GM23338 (cell line): ENCODE measurements around the gene LMLN. TPM values are rescaled to one million over a fixed set of nuclear protein-coding genes. Genes with fewer than 3 reads are reported as not detected.

ENCODE experiments used
- ATAC-seq: fragments of 200-7000 bp; cut with Tn5 transposase; 3 replicates; pipeline ENCODE4 v1.9.1; 2020
- DNase-seq: peaks from one replicate; pipeline ENCODE4 v3.0.0-alpha.2; 2015; ENCODE audit warnings: low spot score
- H2AFZ ChIP-seq: fragments of 200-600 bp; sonication (generic); 2 replicates; pipeline ENCODE4 v1.8.0; 2016; ENCODE audit warnings: antibody characterized with exemption, mild to moderate bottlenecking, moderate library complexity
- H3F3A ChIP-seq: fragments of 200-600 bp; sonication (generic); replicated peaks from 2 replicates; pipeline ENCODE4 v1.8.0; 2017; ENCODE audit warnings: antibody characterized with exemption, mixed run types, low read depth
- H3K27ac ChIP-seq: fragments of 200-600 bp; sonication (generic); 2 replicates; pipeline ENCODE4 v1.6.1; 2016; ENCODE audit warnings: low read depth
- H3K27me3 ChIP-seq: fragments of 200-600 bp; sonication (generic); 2 replicates; pipeline ENCODE4 v1.8.0; 2016; ENCODE audit warnings: mild to moderate bottlenecking, mixed run types, moderate library complexity; ENCODE audit not compliant: insufficient read depth
- H3K36me3 ChIP-seq: fragments of 200-600 bp; sonication (generic); 2 replicates; pipeline ENCODE4 v1.8.0; 2016; ENCODE audit warnings: mild to moderate bottlenecking; ENCODE audit not compliant: insufficient read depth
- H3K4me1 ChIP-seq: fragments of 200-600 bp; sonication (generic); 2 replicates; pipeline ENCODE4 v1.8.0; 2016; ENCODE audit warnings: mild to moderate bottlenecking, moderate library complexity; ENCODE audit not compliant: insufficient read depth
- H3K4me2 ChIP-seq: fragments of 200-600 bp; sonication (generic); 2 replicates; pipeline ENCODE4 v1.7.1; 2017; ENCODE audit warnings: mixed run types
- H3K4me3 ChIP-seq: fragments of 200-600 bp; sonication (generic); 2 replicates; pipeline ENCODE4 v1.6.1; 2016; ENCODE audit warnings: mixed run types
- H3K79me2 ChIP-seq: fragments of 200-600 bp; sonication (generic); replicated peaks from 2 replicates; pipeline ENCODE4 v1.8.0; 2017; ENCODE audit warnings: mild to moderate bottlenecking; ENCODE audit not compliant: insufficient read depth
- H3K9me2 ChIP-seq: fragments of 200-600 bp; sonication (generic); 2 replicates; pipeline ENCODE4 v1.8.0; 2017; ENCODE audit not compliant: insufficient read depth
- H4K20me1 ChIP-seq: fragments of 200-600 bp; sonication (generic); replicated peaks from 2 replicates; pipeline ENCODE4 v1.8.0; 2017; ENCODE audit warnings: mild to moderate bottlenecking; ENCODE audit not compliant: insufficient read depth
- H3K27ac Mint-ChIP-seq: 2 replicates; pipeline ENCODE4 v1.8.0; 2020; ENCODE audit warnings: inconsistent platforms, mild to moderate bottlenecking, moderate library complexity, mixed read lengths
- H3K27me3 Mint-ChIP-seq: 3 replicates; pipeline ENCODE4 v1.8.0; 2022; ENCODE audit warnings: low read depth, mild to moderate bottlenecking, moderate library complexity, mixed read lengths, inconsistent platforms; ENCODE audit not compliant: insufficient read depth, poor library complexity
- H3K36me3 Mint-ChIP-seq: 3 replicates; pipeline ENCODE4 v1.8.0; 2021; ENCODE audit warnings: low read depth, mild to moderate bottlenecking, inconsistent platforms, moderate library complexity, mixed read lengths
- H3K4me1 Mint-ChIP-seq: 3 replicates; pipeline ENCODE4 v1.8.0; 2020; ENCODE audit warnings: mild to moderate bottlenecking, inconsistent platforms, mixed read lengths
- H3K4me3 Mint-ChIP-seq: 3 replicates; pipeline ENCODE4 v1.8.0; 2021; ENCODE audit warnings: moderate library complexity, mild to moderate bottlenecking, inconsistent platforms, mixed read lengths
- H3K9me3 Mint-ChIP-seq: 3 replicates; pipeline ENCODE4 v1.8.0; 2020; ENCODE audit warnings: moderate library complexity, mild to moderate bottlenecking, inconsistent platforms, mixed read lengths
- CREB1 ChIP-seq: fragments of 250-450 bp; sonication (Bioruptor Pico); IDR thresholded peaks from 2 replicates; pipeline ENCODE4 v1.5.0; 2020; ENCODE audit warnings: low read depth, mild to moderate bottlenecking, moderate library complexity
- ETS1 ChIP-seq: IDR thresholded peaks from 2 replicates; pipeline ENCODE4 v1.6.1; 2016; ENCODE audit warnings: antibody characterized with exemption
- EZH2 ChIP-seq: fragments of 200-600 bp; sonication (generic); IDR thresholded peaks from one replicate; pipeline ENCODE4 v1.8.0; 2017; ENCODE audit warnings: antibody characterized with exemption, mild to moderate bottlenecking, low read depth; ENCODE audit not compliant: unreplicated experiment
- NANOG ChIP-seq: IDR thresholded peaks from 2 replicates; pipeline ENCODE4 v1.6.1; 2016; ENCODE audit warnings: antibody characterized with exemption, borderline replicate concordance
- POLR2AphosphoS5 ChIP-seq: IDR thresholded peaks from 2 replicates; pipeline ENCODE4 v1.6.1; 2016; ENCODE audit warnings: antibody characterized with exemption, low read depth
- STAT1 ChIP-seq: IDR thresholded peaks from one replicate; pipeline ENCODE4 v1.6.1; 2016; ENCODE audit warnings: antibody characterized with exemption; ENCODE audit not compliant: unreplicated experiment
- ZNF331 ChIP-seq: fragments of 250-450 bp; sonication (Bioruptor Pico); IDR thresholded peaks from 2 replicates; pipeline ENCODE4 v1.5.0; 2020; ENCODE audit warnings: low read depth, mild to moderate bottlenecking, moderate library complexity
- ZNF462 ChIP-seq: fragments of 250-450 bp; sonication (Bioruptor Pico); IDR thresholded peaks from 2 replicates; pipeline ENCODE4 v1.5.0; 2020; ENCODE audit warnings: mild to moderate bottlenecking, moderate library complexity
- polyA plus RNA-seq: library from polyadenylated mRNA; unstranded; fragments of >200 nt; fragmentation: Nextera tagmentation; extraction: Ambion mirVana; gene quantifications from 2 replicates; pipeline ENCODE4 v1.2.1, GENCODE V29; 2016
- total RNA-seq: library from RNA; depleted of rRNA; stranded (reverse); fragments of >200 nt; shearing (Covaris generic); gene quantifications from 2 replicates; pipeline ENCODE4 v1.2.3, GENCODE V29; 2014

LMLN gene
- total and polyA plus RNA-seq, 2 experiments from 2014 or later, result 2.3 to 4.3 TPM

GRCh38 chr3:197983076-197983475 is 23.1 kb downstream of the LMLN start (continued):
- no peak for TF ChIP-seq ZNF462 (CRISPR knock-in tag)
- no peak for TF ChIP-seq CREB1 (CRISPR knock-in tag)
- no peak for TF ChIP-seq ZNF331 (CRISPR knock-in tag)

- Histone ChIP-seq H3K9me2 (no peaks in the 10 kb centered on the region), H2AFZ (no peak overlapping the region), H3K79me2 (no peaks in the 10 kb centered on the region), H3K4me3 (no peak overlapping the region), H3K27me3 (no peaks in the 10 kb centered on the region), H3K27ac (no peak overlapping the region), H3K36me3 (no peaks in the 10 kb centered on the region), H3K4me2 (no peak overlapping the region), H3K4me1 (peaks cover 5% of the 10 kb centered on the region), H4K20me1 (no peaks in the 10 kb centered on the region), H3F3A (no peaks in the 10 kb centered on the region)
- ATAC-seq (no peak), DNase-seq (no peak)
- H3K4me1 Mint-ChIP-seq, result peaks cover 8% of the 10 kb centered on the region
- H3K27me3 Mint-ChIP-seq, result no peaks in the 10 kb centered on the region
- H3K36me3 Mint-ChIP-seq, result no peaks in the 10 kb centered on the region
- H3K4me3 Mint-ChIP-seq, result no peak overlapping the region
- no peaks in the 10 kb centered on the region for H3K9me3 Mint-ChIP-seq
- no peak overlapping the region for H3K27ac Mint-ChIP-seq
- no peak for TF ChIP-seq ZNF462 (CRISPR knock-in tag)
- TF ChIP-seq NANOG, result no peak
- no peak for TF ChIP-seq ZNF331 (CRISPR knock-in tag)
- TF ChIP-seq EZH2, result no peak
- no peak for TF ChIP-seq ETS1
- TF ChIP-seq CREB1 (CRISPR knock-in tag), result no peak
- TF ChIP-seq POLR2AphosphoS5, result no peak
- no peak for TF ChIP-seq STAT1
Observed at GRCh38 chr3:197989651-197990050, 29.6 kb downstream of the LMLN start.
